NCI-H146 treated with DMSO at 0.1 percent for 48 hours (cell line): ENCODE results near the gene TBX3.

ENCODE experiments used
- DNase-seq: peaks from one replicate; lab custom pipeline; 2025; ENCODE audit not compliant: unreplicated experiment; lab: John Stamatoyannopoulos, UW

Gene TBX3

GRCh38 chr12:114668886-114669288 lies 15.1 kb downstream of the TBX3 start:
- DNase-seq: no peak

GRCh38 chr12:114668151-114668885 lies 15.7 kb downstream of the TBX3 start:
- DNase-seq: no peak

GRCh38 chr12:114667669-114668150 lies 16.3 kb downstream of the TBX3 start:
- no peak for DNase-seq

GRCh38 chr12:114666746-114667668 lies 17.0 kb downstream of the TBX3 start:
- DNase-seq: no peak

- no peak for DNase-seq
Observed at GRCh38 chr12:114665411-114666260, 18.3 kb downstream of the TBX3 start.

GRCh38 chr12:114664651-114665320 lies 19.2 kb downstream of the TBX3 start:
- DNase-seq: no peak

- DNase-seq: no peak
Observed at GRCh38 chr12:114662512-114663177, 21.3 kb downstream of the TBX3 start.

GRCh38 chr12:114661245-114661644 lies 22.7 kb downstream of the TBX3 start:
- no peak for DNase-seq

- DNase-seq: no peak
Observed at GRCh38 chr12:114659084-114659483, 24.9 kb downstream of the TBX3 start.

GRCh38 chr12:114658002-114658441 lies 26.0 kb downstream of the TBX3 start:
- DNase-seq: no peak

GRCh38 chr12:114657597-114657920 lies 26.4 kb downstream of the TBX3 start:
- no peak for DNase-seq

- DNase-seq: no peak
Observed at GRCh38 chr12:114656906-114657596, 26.9 kb downstream of the TBX3 start.

GRCh38 chr12:114655934-114656749 lies 27.8 kb downstream of the TBX3 start:
- no peak for DNase-seq

GRCh38 chr12:114649585-114649984 lies 34.4 kb downstream of the TBX3 start:
- no peak for DNase-seq

GRCh38 chr12:114648711-114649110 lies 35.3 kb downstream of the TBX3 start:
- DNase-seq: no peak

- no peak for DNase-seq
Observed at GRCh38 chr12:114638790-114639435, 45.1 kb downstream of the TBX3 start.

GRCh38 chr12:114636723-114637480 lies 47.1 kb downstream of the TBX3 start:
- DNase-seq: no peak
